PC-9 (cell line): ENCODE data around the gene ODF2. TPM values are rescaled to one million over a fixed set of nuclear protein-coding genes. Genes with fewer than 3 reads are reported as not detected.

Source experiments
- BruUV-seq: library from RNA; stranded (reverse); fragments of 400-500 nt; replicated peaks from 2 replicates; lab custom pipeline; 2021; lab: Mats Ljungman, UMichigan
- CTCF ChIA-PET: fragments of 300-600 bp; sonication (Branson Sonifier 250); formaldehyde crosslinking; loops from one replicate; lab custom pipeline; 2022; ENCODE audit warnings: antibody characterized with exemption; lab: Charles Lee
- POLR2A ChIA-PET: fragments of 300-600 bp; sonication (Branson Sonifier 250); formaldehyde crosslinking; loops from one replicate; lab custom pipeline; 2022; ENCODE audit warnings: antibody characterized with exemption; ENCODE audit not compliant: unreplicated experiment; lab: Charles Lee
- DNase-seq, 2 experiments: peaks; one replicate each; pipeline versions ENCODE4 v3.0.0 to v3.0.0-alpha.2; 2015 to 2022; ENCODE audit warnings: mixed read lengths in 1 of 2
- H2AFZ ChIP-seq: fragments of 200-600 bp; sonication (generic); 2 replicates; pipeline ENCODE4 v1.8.1; 2017; ENCODE audit warnings: antibody characterized with exemption
- H3F3A ChIP-seq: fragments of 200-600 bp; sonication (generic); 2 replicates; pipeline ENCODE4 v1.8.1; 2017; ENCODE audit warnings: antibody characterized with exemption, mild to moderate bottlenecking, low read depth; ENCODE audit not compliant: insufficient read depth
- H3K27ac ChIP-seq: fragments of 200-600 bp; sonication (generic); 2 replicates; pipeline ENCODE4 v1.6.1; 2016; ENCODE audit warnings: mixed run types
- H3K27me3 ChIP-seq: fragments of 200-600 bp; sonication (generic); 2 replicates; pipeline ENCODE4 v1.6.1; 2016; ENCODE audit warnings: low read depth, mixed run types; ENCODE audit not compliant: insufficient read depth
- H3K36me3 ChIP-seq: fragments of 200-600 bp; sonication (generic); 2 replicates; pipeline ENCODE4 v1.6.1; 2016; ENCODE audit warnings: low read depth, mixed run types
- H3K4me1 ChIP-seq: fragments of 200-600 bp; sonication (generic); replicated peaks from 2 replicates; pipeline ENCODE4 v1.6.1; 2016; ENCODE audit warnings: mixed run types; ENCODE audit not compliant: insufficient read depth
- H3K4me2 ChIP-seq: fragments of 200-600 bp; sonication (generic); 2 replicates; pipeline ENCODE4 v1.6.1; 2017; ENCODE audit warnings: mixed run types
- H3K4me3 ChIP-seq: fragments of 200-600 bp; sonication (generic); 2 replicates; pipeline ENCODE4 v1.6.1; 2016; ENCODE audit warnings: mixed run types
- H3K79me2 ChIP-seq: fragments of 200-600 bp; sonication (generic); 2 replicates; pipeline ENCODE4 v1.6.1; 2017; ENCODE audit warnings: low read depth, mixed run types
- H3K9me2 ChIP-seq: fragments of 200-600 bp; sonication (generic); 2 replicates; pipeline ENCODE4 v1.8.1; 2017; ENCODE audit warnings: mild to moderate bottlenecking; ENCODE audit not compliant: insufficient read depth
- H3K9me3 ChIP-seq: fragments of 200-600 bp; sonication (generic); 2 replicates; pipeline ENCODE4 v1.8.1; 2016; ENCODE audit warnings: low read depth; ENCODE audit not compliant: insufficient read depth
- H4K20me1 ChIP-seq: fragments of 200-600 bp; sonication (generic); 2 replicates; pipeline ENCODE4 v1.8.1; 2017; ENCODE audit not compliant: insufficient read depth
- CTCF ChIP-seq: fragments of 200-600 bp; sonication (generic); conservative IDR thresholded peaks from 2 replicates; pipeline ENCODE4 v1.6.1; 2017; ENCODE audit warnings: mixed run types, antibody characterized with exemption, mild to moderate bottlenecking, moderate library complexity
- EZH2 ChIP-seq: fragments of 200-600 bp; sonication (generic); IDR thresholded peaks from 2 replicates; pipeline ENCODE4 v1.8.0; 2017; ENCODE audit warnings: antibody characterized with exemption, low read depth
- intact Hi-C: fragments of 100-400 bp; cut with micrococcal nuclease; formaldehyde crosslinking; loops from one replicate; pipeline ENCODE4 v1.10.0; 2022; ENCODE audit not compliant: unreplicated experiment
- total RNA-seq: library from RNA; stranded (reverse); gene quantifications from 2 replicates; pipeline ENCODE4 v1.2.3, GENCODE V29; 2021

ODF2 gene
- total RNA-seq, 1 experiment from 2014 or later, result 58.2 TPM

GRCh38 chr9:128485414-128485855 lies 29.6 kb downstream of the ODF2 start:
- H2AFZ ChIP-seq, result no peak overlapping the region
- no peaks in the 10 kb centered on the region for H4K20me1 ChIP-seq
- H3K4me2 ChIP-seq, result no peak overlapping the region
- DNase-seq, result no peak
- H3K9me2 ChIP-seq, result no peaks in the 10 kb centered on the region
- H3K4me1 ChIP-seq, result no peaks in the 10 kb centered on the region
- no TSS peak for BruUV-seq
- H3K36me3 ChIP-seq, result peaks cover 6% of the 10 kb centered on the region; the same call in 1 of the 2 replicates
- ChIA-PET POLR2A (no interaction called here), CTCF (no interaction called here)
- H3F3A ChIP-seq, result no peaks in the 10 kb centered on the region
- H3K4me3 ChIP-seq, result no peak overlapping the region
- no peak overlapping the region for H3K27ac ChIP-seq
- no peaks in the 10 kb centered on the region for H3K27me3 ChIP-seq
- H3K9me3 ChIP-seq, result no peaks in the 10 kb centered on the region
- intact Hi-C loops, result no loop called here
- no peak for TF ChIP-seq EZH2
- no peak for TF ChIP-seq CTCF
- no peaks in the 10 kb centered on the region for H3K79me2 ChIP-seq

- intact Hi-C loops, result no loop called here
- H3K27me3 ChIP-seq, result no peaks in the 10 kb centered on the region
- CTCF ChIA-PET, result no interaction called here
- peaks cover 6% of the 10 kb centered on the region; the same call in 1 of the 2 replicates for H3K36me3 ChIP-seq
- H3K4me1 ChIP-seq, result no peaks in the 10 kb centered on the region
- no peak overlapping the region for H3K27ac ChIP-seq
- TF ChIP-seq CTCF, result no peak
- no peak for TF ChIP-seq EZH2
- POLR2A ChIA-PET, result no interaction called here
- H2AFZ ChIP-seq, result no peak overlapping the region
- DNase-seq, result no peak
- H3K9me2 ChIP-seq, result no peaks in the 10 kb centered on the region
- no peaks in the 10 kb centered on the region for H3F3A ChIP-seq
- no peak overlapping the region for H3K4me2 ChIP-seq
- no peaks in the 10 kb centered on the region for H4K20me1 ChIP-seq
- H3K4me3 ChIP-seq, result no peak overlapping the region
- H3K79me2 ChIP-seq, result no peaks in the 10 kb centered on the region
- H3K9me3 ChIP-seq, result no peaks in the 10 kb centered on the region
- no TSS peak for BruUV-seq
Observed at GRCh38 chr9:128486201-128486600, 30.4 kb downstream of the ODF2 start.

GRCh38 chr9:128493424-128493823 lies 37.6 kb downstream of the ODF2 start:
- POLR2A ChIA-PET, result no interaction called here
- Histone ChIP-seq H4K20me1 (no peaks in the 10 kb centered on the region), H3K79me2 (no peaks in the 10 kb centered on the region), H3K9me3 (no peaks in the 10 kb centered on the region), H2AFZ (no peak overlapping the region), H3K4me2 (no peak overlapping the region), H3K27ac (no peak overlapping the region), H3K4me1 (no peaks in the 10 kb centered on the region), H3F3A (no peaks in the 10 kb centered on the region), H3K27me3 (no peaks in the 10 kb centered on the region), H3K4me3 (no peak overlapping the region), H3K36me3 (peaks cover 11% of the 10 kb centered on the region; the same call in 1 of the 2 replicates), H3K9me2 (no peaks in the 10 kb centered on the region)
- no peak for DNase-seq
- BruUV-seq, result no TSS peak
- TF ChIP-seq EZH2, result no peak
- TF ChIP-seq CTCF, result no peak
- intact Hi-C loops, result no loop called here
- CTCF ChIA-PET, result interaction anchor here (0.6 kb wide), 1 partner anchor 205 kb away, joined by 3 read pairs; no protein-coding TSS in a partner anchor
